ENCODE results near the gene SPATS1.
"Not testable (repeated sequence)": the region's sequence is repeated elsewhere in the genome, so short reads cannot be mapped to it uniquely, and the experiment has no call there.

SPATS1 gene

GRCh38 chr6:44346818-44347217 lies 4.4 kb downstream of the SPATS1 start:
- DNase-seq = not testable (repeated sequence)

- no peak for DNase-seq
Observed at GRCh38 chr6:44349904-44350649, 7.6 kb downstream of the SPATS1 start.

- not testable (repeated sequence) for DNase-seq
Observed at GRCh38 chr6:44350650-44350994, 8.2 kb downstream of the SPATS1 start.

- no peak for DNase-seq
Observed at GRCh38 chr6:44352259-44352658, 9.8 kb downstream of the SPATS1 start.

- DNase-seq = no peak
Observed at GRCh38 chr6:44353336-44353735, 10.9 kb downstream of the SPATS1 start.

GRCh38 chr6:44355640-44356039 lies 13.2 kb downstream of the SPATS1 start:
- no peak for DNase-seq

- peak; percentile 32 to 38 for DNase-seq
Observed at GRCh38 chr6:44356487-44356886, 14.0 kb downstream of the SPATS1 start.

GRCh38 chr6:44359973-44360372 lies 17.5 kb downstream of the SPATS1 start:
- DNase-seq = no peak

- DNase-seq = no peak
Observed at GRCh38 chr6:44361947-44362346, 19.5 kb downstream of the SPATS1 start.

- no peak for DNase-seq
Observed at GRCh38 chr6:44363377-44363926, 21.0 kb downstream of the SPATS1 start.

- no peak for DNase-seq
Observed at GRCh38 chr6:44366781-44367180, 24.3 kb downstream of the SPATS1 start.

- DNase-seq = peak; percentile 37 to 52
Observed at GRCh38 chr6:44367681-44368080, 25.2 kb downstream of the SPATS1 start.

GRCh38 chr6:44373051-44373450 lies 30.6 kb downstream of the SPATS1 start:
- DNase-seq = no peak

- no peak for DNase-seq
Observed at GRCh38 chr6:44373787-44374186, 31.3 kb downstream of the SPATS1 start.

GRCh38 chr6:44375071-44375470 lies 32.6 kb downstream of the SPATS1 start:
- no peak for DNase-seq

- DNase-seq = no peak
Observed at GRCh38 chr6:44377484-44377883, 35.0 kb downstream of the SPATS1 start.

- no peak for DNase-seq
Observed at GRCh38 chr6:44377971-44378370, 35.5 kb downstream of the SPATS1 start.

- DNase-seq = peak; percentile 76 to 79
Observed at GRCh38 chr6:44381739-44382138, 39.3 kb downstream of the SPATS1 start.

GRCh38 chr6:44386364-44386928 lies 44.0 kb downstream of the SPATS1 start:
- DNase-seq = no peak

- no peak for DNase-seq
Observed at GRCh38 chr6:44386929-44387345, 44.5 kb downstream of the SPATS1 start.

- DNase-seq = peak; percentile 99
Observed at GRCh38 chr6:44387346-44388134, 45.1 kb downstream of the SPATS1 start, which contains the start of gene CDC5L. Gene CDC5L, plus strand, starts transcription at chr6:44387706. Its CDS starts 118 bp downstream, at chr6:44387824.

- DNase-seq = peak; percentile 55 to 57
Observed at GRCh38 chr6:44388135-44388487, 45.7 kb downstream of the SPATS1 start.

GRCh38 chr6:44388887-44389286 lies 46.4 kb downstream of the SPATS1 start:
- DNase-seq = no peak
